ENCODE measurements around the gene TGFB2.

TGFB2 gene

GRCh38 chr1:218431476-218431875 is 86.3 kb downstream of the TGFB2 start:
- no peak for DNase-seq

DNA sequence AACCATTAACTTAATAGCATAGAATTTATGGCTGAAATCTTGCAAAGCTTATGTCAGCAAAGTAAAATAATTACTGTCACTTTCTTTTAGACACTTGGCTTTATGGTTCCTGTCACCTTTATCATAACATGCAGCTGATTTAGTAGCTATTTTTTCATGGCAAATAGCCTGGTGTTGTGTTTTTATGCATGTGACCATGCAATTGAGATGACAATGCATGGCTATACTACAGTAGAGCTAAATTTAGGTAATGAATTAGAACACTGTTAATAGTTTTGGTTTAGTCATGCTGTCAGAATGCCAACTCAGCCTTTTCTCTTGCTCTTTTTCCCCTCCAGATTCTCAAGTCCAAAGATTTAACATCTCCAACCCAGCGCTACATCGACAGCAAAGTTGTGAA is 88.6 kb downstream of the TGFB2 start:
- no peak for DNase-seq

- no peak for DNase-seq
Observed at GRCh38 chr1:218435528-218435927, 90.4 kb downstream of the TGFB2 start.

- no peak for DNase-seq
Observed at GRCh38 chr1:218436346-218436745, 91.2 kb downstream of the TGFB2 start.

DNA sequence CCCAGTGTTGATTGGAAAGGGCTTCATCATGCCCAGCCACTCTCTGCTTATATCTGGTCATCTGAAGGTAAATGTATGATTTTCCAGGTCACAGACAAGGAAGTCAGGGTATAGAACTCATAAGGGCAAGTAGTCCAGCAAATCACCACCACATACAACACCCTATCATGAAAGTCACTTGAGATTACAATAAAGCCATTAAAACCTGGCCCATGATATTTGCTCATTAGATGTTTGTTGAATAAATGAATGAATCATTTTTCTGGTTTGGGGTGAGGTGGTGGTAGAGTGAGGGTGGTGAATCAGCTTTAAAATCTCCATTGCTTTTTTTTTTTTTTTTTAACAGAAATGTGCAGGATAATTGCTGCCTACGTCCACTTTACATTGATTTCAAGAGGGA is 91.9 kb downstream of the TGFB2 start:
- no peak for DNase-seq

DNA sequence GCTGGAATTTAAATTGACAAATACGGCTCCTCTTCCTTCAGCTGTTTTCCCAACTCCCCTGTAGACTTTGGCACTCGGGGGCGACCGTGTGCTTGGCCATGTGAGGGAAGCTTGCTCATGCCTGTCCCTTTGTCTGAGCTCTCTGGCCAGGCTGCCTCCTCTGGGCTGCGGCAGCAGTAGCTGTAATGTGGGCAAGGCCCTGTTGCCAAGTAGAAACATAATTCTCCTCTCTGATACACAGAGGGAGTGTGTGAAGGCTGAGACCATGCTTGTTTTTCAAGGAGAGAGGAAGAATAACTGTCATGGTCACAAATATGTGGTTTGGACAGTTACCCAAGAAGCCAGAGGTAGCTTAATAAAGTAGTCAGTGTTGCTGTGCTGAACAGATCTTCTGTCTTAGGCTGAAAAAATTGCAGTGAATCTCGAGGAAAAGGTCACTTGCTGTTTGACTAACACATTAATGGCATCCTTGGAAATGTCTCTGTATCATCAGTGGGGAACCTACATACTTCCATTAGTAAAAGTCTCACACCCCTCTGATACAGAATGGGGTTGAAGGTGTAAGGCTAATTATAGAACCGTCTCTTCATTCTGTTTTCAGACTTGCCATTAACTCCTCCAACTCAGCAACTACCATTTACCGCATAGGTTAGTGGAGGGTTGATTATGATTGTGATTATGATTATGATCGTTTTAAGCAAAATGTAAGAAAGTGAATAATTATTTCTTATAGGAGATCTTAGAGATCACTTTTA is 94.6 kb downstream of the TGFB2 start:
- no peak for DNase-seq

GRCh38 chr1:218443255-218443654 is 98.1 kb downstream of the TGFB2 start:
- no peak for DNase-seq

- DNase-seq, result no peak
Observed at GRCh38 chr1:218444173-218444572, 99.0 kb downstream of the TGFB2 start.

- DNase-seq, result no peak
Observed at GRCh38 chr1:218444588-218444987, 99.5 kb downstream of the TGFB2 start.

DNA sequence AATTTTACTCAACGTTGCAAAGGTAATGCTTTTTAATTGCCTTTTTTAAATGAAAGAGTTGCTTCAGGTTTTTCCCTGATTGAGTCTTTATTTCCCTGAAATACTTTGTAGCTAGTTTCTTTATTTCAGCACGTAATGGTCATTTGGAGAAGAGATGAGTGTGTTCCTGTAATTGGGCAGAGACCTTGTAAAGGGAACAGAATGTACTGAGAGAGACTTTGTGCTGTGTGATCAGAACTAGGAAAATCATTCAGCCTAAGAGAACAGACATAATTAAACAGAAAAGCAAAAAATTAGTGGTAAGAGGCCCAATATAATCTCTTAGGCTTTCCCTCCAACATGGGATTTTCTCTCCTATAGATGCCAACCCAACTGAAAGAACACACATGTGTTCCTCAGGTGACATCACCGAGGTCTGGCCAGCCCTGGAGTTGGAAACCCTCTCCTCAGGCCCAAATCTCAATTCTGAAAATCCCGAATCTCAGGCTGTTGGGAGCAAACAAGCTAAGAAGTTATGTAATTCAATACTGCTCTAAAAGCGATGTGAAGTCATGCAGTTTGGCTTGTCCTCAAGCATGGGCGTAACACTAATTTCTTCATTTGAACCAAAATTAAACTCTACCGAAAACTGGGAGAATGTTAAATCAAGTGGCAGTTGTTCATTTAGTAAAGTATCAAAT is 102.0 kb downstream of the TGFB2 start:
- DNase-seq, result no peak

GRCh38 chr1:218451415-218451814 is 106.3 kb downstream of the TGFB2 start:
- DNase-seq, result no peak

- no peak for DNase-seq
Observed at GRCh38 chr1:218454700-218455282, 109.7 kb downstream of the TGFB2 start.

DNA sequence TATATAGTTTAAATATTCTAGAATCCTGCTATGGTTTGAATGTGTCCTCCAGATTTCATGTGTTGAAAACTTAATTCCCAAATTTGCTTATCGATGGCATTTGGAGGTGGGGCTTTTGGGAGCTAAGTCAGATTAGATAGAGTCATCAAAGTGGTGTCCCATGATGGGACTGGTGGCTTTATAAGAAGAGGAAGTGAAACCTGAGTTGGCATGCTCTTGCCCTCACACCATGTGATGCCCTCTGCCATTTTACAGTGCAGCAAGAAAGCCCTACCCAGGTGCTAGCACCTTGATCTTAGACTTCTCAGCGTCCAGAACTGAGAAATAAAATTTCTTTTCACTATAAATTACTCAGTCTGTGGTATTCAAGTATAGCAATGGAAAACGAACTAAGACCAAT is 111.3 kb downstream of the TGFB2 start:
- DNase-seq, result no peak

DNA sequence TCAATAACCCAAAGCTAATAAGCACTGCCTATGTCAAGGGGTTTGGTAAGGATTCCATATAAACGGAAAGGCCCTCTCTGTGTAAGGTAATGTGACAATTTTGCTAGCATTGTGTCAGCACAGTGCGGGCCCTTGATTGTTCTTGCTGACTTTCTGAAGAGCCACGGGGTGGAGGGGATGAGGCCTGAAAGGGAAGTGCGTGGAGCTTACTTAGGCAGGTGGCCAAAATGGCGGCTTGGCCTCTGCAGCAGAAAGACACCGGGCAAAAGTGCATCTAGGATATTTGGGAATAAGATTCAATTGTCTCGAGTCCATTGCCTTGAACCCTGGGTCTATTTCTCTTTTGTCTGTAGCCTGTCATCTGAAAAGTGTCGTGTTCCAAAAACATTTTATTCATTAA is 114.3 kb downstream of the TGFB2 start:
- no peak for DNase-seq

DNA sequence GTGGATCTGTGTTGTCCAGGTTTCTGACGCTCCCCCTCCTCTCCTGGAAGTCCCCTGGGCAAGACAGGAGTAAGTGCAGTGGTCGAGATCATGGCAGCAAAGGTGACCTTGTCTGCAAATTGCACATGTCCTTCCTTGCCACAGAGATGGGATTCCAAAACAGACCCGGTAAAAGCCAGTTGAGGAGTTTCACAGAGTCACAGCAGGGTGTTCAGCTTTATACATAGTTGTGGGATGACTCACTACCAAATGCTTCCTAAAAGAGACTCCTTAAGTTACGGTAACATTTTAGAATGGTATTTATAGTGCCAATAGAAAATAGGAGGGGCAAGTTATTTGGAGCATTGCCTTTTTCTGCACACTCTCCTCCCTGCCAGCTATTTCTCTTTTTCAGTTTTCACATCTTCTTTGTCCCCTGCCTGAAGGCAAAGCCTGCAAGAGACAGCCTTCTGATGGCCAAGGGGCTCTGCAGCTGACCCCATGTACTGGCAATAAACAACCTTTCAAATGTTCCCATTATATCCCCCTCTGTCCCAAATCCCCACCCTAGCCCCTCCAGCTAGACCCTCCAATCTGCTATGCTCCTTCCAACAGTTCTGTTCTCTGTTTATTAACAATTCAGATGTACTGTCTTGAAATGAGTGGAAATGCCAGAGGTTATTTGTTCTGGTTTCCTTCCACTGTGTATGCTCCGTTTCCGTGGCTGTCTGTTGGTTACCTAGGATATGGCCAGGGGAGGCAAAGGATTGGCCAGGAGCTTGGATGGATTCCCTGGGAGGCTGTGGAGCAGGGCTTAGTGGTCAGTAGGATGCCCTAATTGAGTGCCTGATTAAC is 115.0 kb downstream of the TGFB2 start:
- DNase-seq, result no peak

DNA sequence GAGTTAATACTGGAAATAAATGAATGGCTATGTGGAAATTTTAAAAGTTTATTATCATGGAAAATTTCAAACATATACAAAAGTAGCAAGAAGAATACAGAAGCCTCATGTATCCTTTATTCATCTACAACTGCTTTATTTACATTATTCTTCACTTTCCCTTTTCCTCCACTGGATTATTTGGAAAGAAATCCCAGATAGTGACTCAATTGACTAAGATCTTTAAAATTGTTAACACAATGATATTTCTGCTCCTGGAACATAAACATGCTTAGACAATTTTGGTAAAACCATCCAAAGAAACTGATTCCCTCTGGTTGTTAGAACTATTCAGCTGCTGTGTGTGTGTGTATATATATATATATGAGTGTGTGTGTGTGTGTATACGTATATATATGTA is 116.2 kb downstream of the TGFB2 start:
- DNase-seq, result no peak

GRCh38 chr1:218462116-218462515 is 117.0 kb downstream of the TGFB2 start:
- DNase-seq, result no peak

DNA sequence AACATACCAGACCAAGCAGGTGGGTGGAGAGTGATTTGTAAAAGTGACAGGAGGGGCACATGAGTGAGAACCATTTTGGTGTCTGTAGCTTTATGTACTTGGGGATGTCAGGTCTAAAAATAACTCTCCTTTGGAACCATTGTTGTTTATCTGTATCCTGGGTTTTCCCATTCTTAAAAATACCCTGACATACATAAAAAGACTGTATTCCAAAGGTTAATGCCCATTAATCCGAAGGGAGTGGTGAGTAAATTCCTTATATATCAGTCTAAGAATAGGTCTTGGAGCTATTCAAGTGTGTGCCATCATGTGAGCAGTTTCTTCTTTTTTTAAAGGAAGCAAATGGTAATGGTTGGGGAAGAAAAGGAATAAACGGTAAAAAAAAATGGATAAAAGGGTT is 117.5 kb downstream of the TGFB2 start:
- DNase-seq, result no peak

- DNase-seq, result no peak
Observed at GRCh38 chr1:218463194-218464156, 118.3 kb downstream of the TGFB2 start.

- no peak for DNase-seq
Observed at GRCh38 chr1:218464871-218465270, 119.7 kb downstream of the TGFB2 start.

DNA sequence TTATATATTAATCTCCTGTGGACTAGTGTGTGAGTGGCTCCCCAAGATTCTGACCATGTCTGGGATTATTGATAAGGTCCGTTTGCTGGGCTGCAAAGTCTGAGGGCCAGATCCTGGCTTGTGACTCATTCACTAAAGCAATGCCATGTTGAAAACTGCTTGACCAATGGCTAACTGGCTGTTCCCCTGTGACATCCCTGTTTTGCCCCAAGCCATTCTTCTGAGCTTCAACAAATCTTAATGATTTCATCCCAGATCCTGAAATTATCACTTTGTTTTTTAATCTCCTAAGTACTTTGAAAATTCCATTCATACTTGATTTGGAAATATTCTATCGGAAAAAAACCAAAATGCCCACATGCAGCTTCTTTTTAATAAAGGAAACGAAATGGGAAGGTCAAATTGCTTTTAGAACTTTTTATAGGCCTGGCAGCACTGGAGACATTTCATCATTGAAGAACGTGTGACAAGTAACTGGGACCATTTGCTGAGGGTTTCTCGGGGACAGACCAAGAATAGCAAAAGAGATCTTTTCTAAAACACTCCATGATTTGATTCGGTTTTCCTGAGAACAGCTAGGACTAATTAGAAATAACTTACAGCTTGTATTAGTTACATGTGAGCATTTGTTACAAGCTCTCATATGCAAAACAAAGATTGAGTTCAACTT is 121.3 kb downstream of the TGFB2 start:
- DNase-seq, result no peak
